Measurements from ENCODE around the gene HSD11B1L. TPM values are rescaled to one million over a fixed set of nuclear protein-coding genes. Genes with fewer than 3 reads are reported as not detected.
"Not testable (repeated sequence)": the region's sequence is repeated elsewhere in the genome, so short reads cannot be mapped to it uniquely, and the experiment has no call there.

The HSD11B1L gene
- total and polyA plus RNA-seq, 5 donors from 2014 or later: 1.8 to 3.0 (median 2.4) TPM

- ATAC-seq (ENCODE audit: low read depth in 2 of 2): no peak
- Mint-ChIP-seq H3K27me3 (peaks cover 7% of the 10 kb centered on the region), H3K36me3 (peaks cover 3% of the 10 kb centered on the region), H3K4me3 (peak overlapping the region; percentile 90 to 98 (median 93)), H3K4me1 (peaks cover 4 to 39% (median 29%) of the 10 kb centered on the region in 4 donors), H3K9me3 (no peaks in the 10 kb centered on the region), H3K27ac (peak overlapping the region; percentile 81 to 94 (median 92))
- Histone ChIP-seq H3K27me3 (ENCODE audit: control insufficient read depth, insufficient read depth, low read length) (no peaks in the 10 kb centered on the region), H3K27ac (ENCODE audit: insufficient read depth, low read length, poor library complexity, severe bottlenecking) (peak overlapping the region; percentile 95), H3K36me3 (ENCODE audit: control insufficient read depth, insufficient read depth, low read length) (peaks cover 4% of the 10 kb centered on the region), H3K4me3 (ENCODE audit: low read depth, low read length) (peak overlapping the region; percentile 90), H3K9me3 (ENCODE audit: control insufficient read depth in 2 of 2, low read length in 2 of 2) (no peaks in the 10 kb centered on the region), H3K4me1 (ENCODE audit: control insufficient read depth, insufficient read depth, low read length, poor library complexity, severe bottlenecking) (peaks cover 25% of the 10 kb centered on the region)
- peak in 1 of 3 donors; percentile 62 for DNase-seq
Measured at GRCh38 chr19:5718579-5719273, 37.9 kb downstream of the HSD11B1L start.

GRCh38 chr19:5719274-5719960 is 38.6 kb downstream of the HSD11B1L start:
- H3K27ac ChIP-seq (ENCODE audit: insufficient read depth, low read length, poor library complexity, severe bottlenecking): peak overlapping the region; percentile 95
- Mint-ChIP-seq H3K27me3 (peaks cover 11% of the 10 kb centered on the region), H3K4me1 (peaks cover 4 to 39% (median 26%) of the 10 kb centered on the region in 4 donors), H3K4me3 (peak overlapping the region; percentile 90 to 98 (median 94)), H3K27ac (peak overlapping the region; percentile 81 to 96 (median 96)), H3K36me3 (no peaks in the 10 kb centered on the region), H3K9me3 (no peaks in the 10 kb centered on the region)
- no peaks in the 10 kb centered on the region for H3K36me3 ChIP-seq (ENCODE audit: control insufficient read depth, insufficient read depth, low read length)
- H3K4me3 ChIP-seq (ENCODE audit: low read depth, low read length): peak overlapping the region; percentile 90
- peak in 2 of 3 donors; percentile 31 to 36 for DNase-seq
- H3K4me1 ChIP-seq (ENCODE audit: control insufficient read depth, insufficient read depth, low read length, poor library complexity, severe bottlenecking): peaks cover 25% of the 10 kb centered on the region
- H3K27me3 ChIP-seq (ENCODE audit: control insufficient read depth, insufficient read depth, low read length): no peaks in the 10 kb centered on the region
- no peaks in the 10 kb centered on the region for H3K9me3 ChIP-seq (ENCODE audit: control insufficient read depth in 2 of 2, low read length in 2 of 2)
- ATAC-seq (ENCODE audit: low read depth in 2 of 2): no peak

GRCh38 chr19:5719961-5720790 is 39.3 kb downstream of the HSD11B1L start, which contains the start of the genes CATSPERD and LONP1:
Gene CATSPERD, plus strand, starts transcription at chr19:5720637. Its CDS starts 101 bp downstream, at chr19:5720738.
Gene LONP1, minus strand, starts transcription at chr19:5720146. Its CDS starts 14 bp downstream, at chr19:5720132.
- no peaks in the 10 kb centered on the region for H3K27me3 ChIP-seq (ENCODE audit: control insufficient read depth, insufficient read depth, low read length)
- peaks cover 25% of the 10 kb centered on the region for H3K4me1 ChIP-seq (ENCODE audit: control insufficient read depth, insufficient read depth, low read length, poor library complexity, severe bottlenecking)
- no peaks in the 10 kb centered on the region for H3K9me3 ChIP-seq (ENCODE audit: control insufficient read depth in 2 of 2, low read length in 2 of 2)
- H3K4me1 Mint-ChIP-seq: peaks cover 4 to 39% (median 26%) of the 10 kb centered on the region in 4 donors
- no peaks in the 10 kb centered on the region for H3K36me3 Mint-ChIP-seq
- H3K9me3 Mint-ChIP-seq: no peaks in the 10 kb centered on the region
- H3K27ac ChIP-seq (ENCODE audit: insufficient read depth, low read length, poor library complexity, severe bottlenecking): peak within 1 kb of the TSS; percentile 95
- H3K36me3 ChIP-seq (ENCODE audit: control insufficient read depth, insufficient read depth, low read length): no peaks in the 10 kb centered on the region
- peak; percentile 97 to 99 (median 99) for DNase-seq
- peak within 1 kb of the TSS; percentile 90 for H3K4me3 ChIP-seq (ENCODE audit: low read depth, low read length)
- H3K27ac Mint-ChIP-seq: peak within 1 kb of the TSS; percentile 95 to 96 (median 96)
- peak within 1 kb of the TSS; percentile 90 to 98 (median 94) for H3K4me3 Mint-ChIP-seq
- peak; percentile 91 to 93 for ATAC-seq (ENCODE audit: low read depth in 2 of 2)
- peaks cover 16% of the 10 kb centered on the region for H3K27me3 Mint-ChIP-seq

- H3K4me3 Mint-ChIP-seq: no peak overlapping the region
Measured at GRCh38 chr19:5727453-5728050, 46.7 kb downstream of the HSD11B1L start.

GRCh38 chr19:5733172-5733571 is 52.3 kb downstream of the HSD11B1L start:
- H3K27me3 Mint-ChIP-seq; H3K36me3 Mint-ChIP-seq; H3K4me1 ChIP-seq (ENCODE audit: control insufficient read depth, insufficient read depth, low read length, poor library complexity, severe bottlenecking); H3K4me1 Mint-ChIP-seq; ATAC-seq (ENCODE audit: low read depth in 2 of 2); H3K27ac Mint-ChIP-seq; H3K4me3 Mint-ChIP-seq; H3K27ac ChIP-seq (ENCODE audit: insufficient read depth, low read length, poor library complexity, severe bottlenecking); H3K4me3 ChIP-seq (ENCODE audit: low read depth, low read length); H3K9me3 ChIP-seq (ENCODE audit: control insufficient read depth in 2 of 2, low read length in 2 of 2); H3K36me3 ChIP-seq (ENCODE audit: control insufficient read depth, insufficient read depth, low read length); H3K9me3 Mint-ChIP-seq; DNase-seq; H3K27me3 ChIP-seq (ENCODE audit: control insufficient read depth, insufficient read depth, low read length): not testable (repeated sequence)

More at GRCh38 chr19:5727453-5728050, 46.7 kb downstream of the HSD11B1L start:
- ATAC-seq (ENCODE audit: low read depth in 2 of 2) (no peak), DNase-seq (no peak)
- Histone ChIP-seq H3K4me1 (ENCODE audit: control insufficient read depth, insufficient read depth, low read length, poor library complexity, severe bottlenecking) (no peaks in the 10 kb centered on the region), H3K4me3 (ENCODE audit: low read depth, low read length) (no peak overlapping the region), H3K9me3 (ENCODE audit: control insufficient read depth in 2 of 2, low read length in 2 of 2) (no peaks in the 10 kb centered on the region), H3K27me3 (ENCODE audit: control insufficient read depth, insufficient read depth, low read length) (no peaks in the 10 kb centered on the region), H3K27ac (ENCODE audit: insufficient read depth, low read length, poor library complexity, severe bottlenecking) (no peak overlapping the region), H3K36me3 (ENCODE audit: control insufficient read depth, insufficient read depth, low read length) (no peaks in the 10 kb centered on the region)
- Mint-ChIP-seq H3K27me3 (peaks cover 14% of the 10 kb centered on the region), H3K27ac (no peak overlapping the region), H3K9me3 (peaks cover 0 to 2% (median 0%) of the 10 kb centered on the region in 7 donors), H3K4me1 (no peaks in the 10 kb centered on the region), H3K36me3 (no peaks in the 10 kb centered on the region)

Other genes starting within 250 kb of the HSD11B1L start
- not detected for gene ZNRF4, start 225.6 kb upstream of the HSD11B1L start, total RNA-seq
- not detected for gene ZNRF4, start 225.6 kb upstream of the HSD11B1L start, polyA plus RNA-seq
- gene TINCR, start 113.1 kb upstream of the HSD11B1L start, total RNA-seq: 3.1 TPM
- gene TINCR, start 113.1 kb upstream of the HSD11B1L start, polyA plus RNA-seq: not detected
- 271 TPM for gene SAFB2, start 58.3 kb upstream of the HSD11B1L start, total RNA-seq
- 10 to 100 TPM; 23.0 to 26.1 (median 23.3) TPM for gene SAFB2, start 58.3 kb upstream of the HSD11B1L start, polyA plus RNA-seq
- 204 TPM for gene SAFB, start 57.9 kb upstream of the HSD11B1L start, total RNA-seq
- 10 to 100 TPM; 36.9 to 56.2 (median 45.9) TPM for gene SAFB, start 57.9 kb upstream of the HSD11B1L start, polyA plus RNA-seq
- gene MICOS13, start 511 bp upstream of the HSD11B1L start, total RNA-seq: 21.2 TPM
- 100 to 1,000 TPM in 2 of 4 donors, 10 to 100 TPM in 2; 90.6 to 110 (median 100) TPM for gene MICOS13, start 511 bp upstream of the HSD11B1L start, polyA plus RNA-seq
- 984 TPM for gene RPL36, start 9.3 kb downstream of the HSD11B1L start, total RNA-seq
- gene RPL36, start 9.3 kb downstream of the HSD11B1L start, polyA plus RNA-seq: 1,000 to 10,000 TPM; 1,952 to 2,703 (median 2,229) TPM
- 67.6 TPM for gene LONP1, start 39.1 kb downstream of the HSD11B1L start, total RNA-seq
- gene LONP1, start 39.1 kb downstream of the HSD11B1L start, polyA plus RNA-seq: 10 to 100 TPM; 16.4 to 22.8 (median 20.3) TPM
- not detected for gene CATSPERD, start 39.6 kb downstream of the HSD11B1L start, total RNA-seq
- gene CATSPERD, start 39.6 kb downstream of the HSD11B1L start, polyA plus RNA-seq: under 1 TPM in 1 of 4 donors, not detected in 3; 0.17 TPM
- gene PRR22, start 103.7 kb downstream of the HSD11B1L start, total RNA-seq: 3.5 TPM
- not detected for gene PRR22, start 103.7 kb downstream of the HSD11B1L start, polyA plus RNA-seq
- 129 TPM for gene DUS3L, start 110.1 kb downstream of the HSD11B1L start, total RNA-seq
- gene DUS3L, start 110.1 kb downstream of the HSD11B1L start, polyA plus RNA-seq: 10 to 100 TPM; 25.4 to 38.3 (median 31.8) TPM
- not detected for gene NRTN, start 124.0 kb downstream of the HSD11B1L start, total RNA-seq
- under 1 TPM in 2 of 4 donors, not detected in 2; 0.21 to 0.68 TPM for gene NRTN, start 124.0 kb downstream of the HSD11B1L start, polyA plus RNA-seq
- not detected for gene FUT6, start 158.7 kb downstream of the HSD11B1L start, total RNA-seq
- not detected for gene FUT6, start 158.7 kb downstream of the HSD11B1L start, polyA plus RNA-seq
- gene FUT3, start 170.4 kb downstream of the HSD11B1L start, total RNA-seq: not detected
- gene FUT3, start 170.4 kb downstream of the HSD11B1L start, polyA plus RNA-seq: not detected
- 3.7 TPM for gene FUT5, start 189.5 kb downstream of the HSD11B1L start, total RNA-seq
- gene FUT5, start 189.5 kb downstream of the HSD11B1L start, polyA plus RNA-seq: under 1 TPM in 2 of 4 donors, not detected in 2; 0.11 to 0.14 TPM
- gene NDUFA11, start 222.8 kb downstream of the HSD11B1L start, total RNA-seq: 120 TPM
- 100 to 1,000 TPM; 408 to 499 (median 465) TPM for gene NDUFA11, start 222.8 kb downstream of the HSD11B1L start, polyA plus RNA-seq
- gene VMAC, start 223.8 kb downstream of the HSD11B1L start, total RNA-seq: 25.0 TPM
- 1 to 10 TPM; 4.9 to 9.5 (median 7.5) TPM for gene VMAC, start 223.8 kb downstream of the HSD11B1L start, polyA plus RNA-seq
- 38.8 TPM for gene CAPS, start 233.2 kb downstream of the HSD11B1L start, total RNA-seq
- gene CAPS, start 233.2 kb downstream of the HSD11B1L start, polyA plus RNA-seq: 1 to 10 TPM; 1.2 to 3.1 (median 2.8) TPM

Data from CD4-positive, CD25-positive, alpha-beta regulatory T cell (primary cell).